K562 (cell line): ENCODE data around the gene HRH1. TPM values are rescaled to one million over a fixed set of nuclear protein-coding genes. Genes with fewer than 3 reads are reported as not detected.
A peak's percentile ranks its signal among the peaks of the same experiment; 100 is the strongest.

ENCODE experiments used
- ATAC-seq: fragments of 200-7000 bp; cut with Tn5 transposase; 3 replicates; pipeline ENCODE4 v1.9.1; 2020; ENCODE audit warnings: moderate library complexity
- BruUV-seq: library from RNA; stranded (reverse); fragments of 400-500 nt; replicated peaks from 2 replicates; lab custom pipeline; 2021; lab: Mats Ljungman, UMichigan
- CTCF ChIA-PET: fragments of 300-600 bp; formaldehyde crosslinking; extraction: SDS; loops from one replicate; lab custom pipeline; 2021; ENCODE audit warnings: low intra/inter-chr PET ratio; lab: Yijun Ruan, JAX
- POLR2A ChIA-PET: fragments of 300-600, 350-650 bp; sonication (Branson Sonifier 250); formaldehyde crosslinking; extraction: SDS; loops from one replicate; lab custom pipeline; 2021; ENCODE audit warnings: antibody characterized with exemption, inconsistent platforms; lab: Yijun Ruan, JAX
- DNase-seq, 4 experiments: peaks; one replicate each; pipeline versions ENCODE4 v3.0.0 to v3.0.0-alpha.2; 2011 to 2018; ENCODE audit warnings: low spot score in 3 of 4, mixed read lengths in 3 of 4; ENCODE audit errors: extremely low read depth in 1 of 4
- FAIRE-seq: peaks from 2 replicates; lab custom pipeline; 2011; peaks lifted over from hg19 to GRCh38; lab: Jason Lieb, UNC
- H2AFZ ChIP-seq: 2 replicates; pipeline ENCODE4 v1.6.0; 2011; ENCODE audit warnings: low read depth, low read length, control low read depth, inconsistent platforms
- H3K27ac ChIP-seq: fragments of 200-600 bp; 3 replicates; pipeline ENCODE4 v1.8.0; 2011; ENCODE audit warnings: low read depth, mild to moderate bottlenecking, control low read depth, inconsistent platforms, low read length, moderate library complexity, mixed read lengths; ENCODE audit errors: extremely low read depth
- H3K27me3 ChIP-seq, 2 experiments: fragments of 300-600 bp in 1 of 2; 2 replicates in 1 of 2; 3 replicates in 1 of 2; pipeline versions ENCODE4 v1.6.0 to v1.8.0; 2011; ENCODE audit warnings: inconsistent platforms in 2 of 2, low read length in 2 of 2, mild to moderate bottlenecking in 1 of 2, mixed read lengths in 1 of 2, moderate library complexity in 1 of 2; ENCODE audit not compliant: control insufficient read depth in 2 of 2, insufficient read depth in 2 of 2
- H3K36me3 ChIP-seq: fragments of 300-600 bp; 3 replicates; pipeline ENCODE4 v1.8.0; 2011; ENCODE audit warnings: mild to moderate bottlenecking, low read length, inconsistent platforms; ENCODE audit not compliant: control insufficient read depth, insufficient read depth
- H3K4me1 ChIP-seq, 2 experiments: fragments of 200-600 bp in 1 of 2; replicated peaks in 1 of 2; 2 replicates in 1 of 2; 3 replicates in 1 of 2; pipeline versions ENCODE4 v1.5.1 to v1.8.0; 2011; ENCODE audit warnings: inconsistent platforms in 2 of 2, low read length in 2 of 2, mild to moderate bottlenecking in 1 of 2, mixed read lengths in 1 of 2, moderate library complexity in 1 of 2; ENCODE audit not compliant: control insufficient read depth in 2 of 2, insufficient read depth in 2 of 2
- H3K4me2 ChIP-seq: 2 replicates; pipeline ENCODE4 v1.6.1; 2011; ENCODE audit warnings: low read length, control low read depth, inconsistent platforms, mixed read lengths; ENCODE audit not compliant: insufficient read depth
- H3K4me3 ChIP-seq: fragments of 200-600 bp; sonication (generic), shearing (Covaris generic); 2 replicates; pipeline ENCODE4 v1.5.1; 2016; ENCODE audit warnings: control low read depth, inconsistent platforms
- H3K79me2 ChIP-seq: fragments of 200-600 bp; 3 replicates; pipeline ENCODE4 v1.8.0; 2011; ENCODE audit warnings: low read length, inconsistent platforms; ENCODE audit not compliant: control insufficient read depth, insufficient read depth
- H3K9ac ChIP-seq, 2 experiments: 2 replicates each; pipeline versions ENCODE4 v1.6.0 to v1.6.1; 2011; ENCODE audit warnings: low read depth in 2 of 2, low read length in 2 of 2, control low read depth in 1 of 2, inconsistent platforms in 1 of 2, mild to moderate bottlenecking in 1 of 2, mixed read lengths in 1 of 2; ENCODE audit not compliant: insufficient read depth in 1 of 2
- H3K9me1 ChIP-seq: one replicate; pipeline ENCODE4 v1.6.0; 2011; ENCODE audit warnings: inconsistent platforms, mild to moderate bottlenecking, low read length, moderate library complexity; ENCODE audit not compliant: control insufficient read depth, insufficient read depth
- H3K9me3 ChIP-seq: replicated peaks from 2 replicates; pipeline ENCODE4 v1.5.1; 2011; ENCODE audit warnings: low read depth, low read length, inconsistent platforms; ENCODE audit not compliant: control insufficient read depth, insufficient read depth
- H4K20me1 ChIP-seq: replicated peaks from 2 replicates; pipeline ENCODE4 v1.6.1; 2011; ENCODE audit warnings: low read length, inconsistent platforms, mixed read lengths; ENCODE audit not compliant: control insufficient read depth, insufficient read depth
- BRD4 ChIP-seq: fragments of 200-600 bp; sonication (generic); IDR thresholded peaks from 2 replicates; pipeline ENCODE4 v1.6.1; 2017; ENCODE audit warnings: inconsistent platforms
- RBFOX2 ChIP-seq: fragments of 200-400 bp; formaldehyde crosslinking; IDR thresholded peaks from 2 replicates; pipeline ENCODE4 v1.6.1; 2017; ENCODE audit warnings: low read depth, mild to moderate bottlenecking, low read length, moderate library complexity
- ZNF165 ChIP-seq: fragments of 250-450 bp; sonication (Bioruptor Pico); IDR thresholded peaks from 2 replicates; pipeline ENCODE4 v1.4.0; 2020; ENCODE audit warnings: borderline replicate concordance
- ZNF518B ChIP-seq: fragments of 250-450 bp; sonication (Bioruptor Pico); IDR thresholded peaks from 2 replicates; pipeline ENCODE4 v1.5.0; 2021; ENCODE audit warnings: mild to moderate bottlenecking, moderate library complexity
- WGBS: fragments of 100-300 bp; shearing (Covaris generic); methylation state at CpG from one replicate; pipeline ENCODE4 v1.1.6; 2016; ENCODE audit warnings: low coverage, mixed read lengths; ENCODE audit not compliant: insufficient coverage; ENCODE audit errors: missing lambda C conversion rate; 5-methylcytosine and 5-hydroxymethylcytosine counted together
- in situ Hi-C: fragments of 300-500 bp; cut with MboI; formaldehyde crosslinking; loops from 4 replicates; pipeline ENCODE4 v1.15.0; 2018; ENCODE audit warnings: inconsistent platforms, mixed read lengths
- intact Hi-C: fragments of 100-400 bp; cut with micrococcal nuclease; formaldehyde crosslinking; loops from 2 replicates; pipeline ENCODE4 v1.14.2; 2022
- polyA plus RNA-seq, 8 experiments: library from polyadenylated mRNA; depleted of rRNA in 4 of 8; stranded (reverse) in 5 of 8; unstranded in 3 of 8; fragments of >200 nt; fragmentation: Nextera tagmentation in 2 of 8; fragmentation: Illumina TruSeq in 1 of 8; extraction: Ambion mirVana in 2 of 8; extraction: Trizol in 1 of 8; gene quantifications; 2 replicates each; pipeline versions ENCODE4 v1.2.1 to v1.2.3, GENCODE V29; 2011 to 2014; ENCODE audit warnings: inconsistent platforms in 1 of 8, missing spikeins in 1 of 8
- total RNA-seq, 7 experiments: library from RNA; depleted of rRNA in 6 of 7; stranded (reverse); fragments of >200 nt in 6 of 7; fragmentation: Illumina TruSeq in 2 of 7; extraction: Trizol in 2 of 7; gene quantifications; 2 replicates each; pipeline versions ENCODE4 v1.2.1 to v1.2.3, GENCODE V29; 2011 to 2021; ENCODE audit warnings: low replicate concordance in 1 of 7

HRH1 gene
- total and polyA plus RNA-seq, 9 of the 15 experiments (the other 6 are each of a cell fraction or from before 2014, with no cell fraction given) = 0.03 to 0.15 (median 0.06) TPM; not detected in 1

- Histone ChIP-seq H3K36me3 (peaks cover 26% of the 10 kb centered on the region; the same call in 2 of the 3 replicates), H4K20me1 (no peaks in the 10 kb centered on the region), H3K4me1 (peaks cover 9 to 28% of the 10 kb centered on the region in 2 experiments; a peak in 4 of 5 replicates), H3K79me2 (peaks cover 53% of the 10 kb centered on the region), H3K4me2 (peak overlapping the region; percentile 98), H2AFZ (no peak overlapping the region), H3K27me3 (no peaks in the 10 kb centered on the region), H3K4me3 (no peak overlapping the region), H3K9ac (peak overlapping the region in 1 of 2 experiments; percentile 93; a peak in 1 of 4 replicates), H3K9me1 (no peaks in the 10 kb centered on the region), H3K27ac (no peak overlapping the region), H3K9me3 (0 out of 2 replicates have a peak, but pooled peaks cover 3% of the 10 kb centered on the region)
- in situ Hi-C loops (no loop called here), intact Hi-C loops (loop anchor here (2.0 kb wide), 1 partner anchor 17 kb away; no protein-coding TSS in a partner anchor)
- WGBS = 93% methylated on average over 5 of the region's 5 CpGs
- POLR2A ChIA-PET = interaction anchor here (0.6 to 3.5 kb wide), 4 partner anchors 8 to 99 kb away, joined by 3 to 49 read pairs (median 11); no protein-coding TSS in a partner anchor
- ATAC-seq = no peak
- BruUV-seq = no TSS peak
- CTCF ChIA-PET = no interaction called here
- no peak for DNase-seq
- no peak for FAIRE-seq
- TF ChIP-seq ZNF518B (CRISPR knock-in tag) = no peak
- TF ChIP-seq ZNF165 (CRISPR knock-in tag) = no peak
- no peak for TF ChIP-seq BRD4
- TF ChIP-seq RBFOX2 = 0 out of 2 replicates have a peak, but pooled peaks have one; percentile 6
Observed at GRCh38 chr3:11273891-11274291, 119.6 kb downstream of the HRH1 start.
